ENCODE results near the gene VPS52.

VPS52 gene

GRCh38 chr6:33271468-33272274 is at the start of gene VPS52, which contains the start of gene RPS18:
VPS52 (minus strand) TSS chr6:33271876; CDS start chr6:33271675, 201 bp downstream.
RPS18 (plus strand) TSS chr6:33272075; CDS start chr6:33272120, 45 bp downstream.
- peak; percentile 98 for DNase-seq (ENCODE audit: low spot score)

- DNase-seq (ENCODE audit: low spot score), result no peak
Measured at GRCh38 chr6:33321227-33321626, 49.6 kb upstream of the VPS52 start.

- DNase-seq (ENCODE audit: low spot score), result no peak
Measured at GRCh38 chr6:33320315-33321181, 48.9 kb upstream of the VPS52 start.

GRCh38 chr6:33319939-33320314 is 48.3 kb upstream of the VPS52 start:
- no peak for DNase-seq (ENCODE audit: low spot score)

- no peak for DNase-seq (ENCODE audit: low spot score)
Measured at GRCh38 chr6:33318426-33319073, 46.9 kb upstream of the VPS52 start.

- DNase-seq (ENCODE audit: low spot score), result peak; percentile 98
Measured at GRCh38 chr6:33317669-33318425, 46.2 kb upstream of the VPS52 start, which contains the start of gene ZBTB22. ZBTB22 (minus strand) TSS chr6:33317744; CDS start chr6:33316916, 828 bp downstream.

GRCh38 chr6:33317419-33317668 is 45.7 kb upstream of the VPS52 start:
- no peak for DNase-seq (ENCODE audit: low spot score)

- DNase-seq (ENCODE audit: low spot score), result no peak
Measured at GRCh38 chr6:33316603-33317418, 45.1 kb upstream of the VPS52 start.

GRCh38 chr6:33315793-33316602 is 44.3 kb upstream of the VPS52 start:
- DNase-seq (ENCODE audit: low spot score), result no peak

- no peak for DNase-seq (ENCODE audit: low spot score)
Measured at GRCh38 chr6:33314943-33315792, 43.5 kb upstream of the VPS52 start.

- DNase-seq (ENCODE audit: low spot score), result peak; percentile 91
Measured at GRCh38 chr6:33314515-33314942, 42.9 kb upstream of the VPS52 start.

GRCh38 chr6:33313709-33314514 is 42.2 kb upstream of the VPS52 start, which contains the start of gene TAPBP:
TAPBP (minus strand) TSS chr6:33314078; CDS start chr6:33314041, 37 bp downstream.
- peak; percentile 92 for DNase-seq (ENCODE audit: low spot score)

GRCh38 chr6:33313105-33313708 is 41.5 kb upstream of the VPS52 start:
- DNase-seq (ENCODE audit: low spot score), result peak; percentile 31

GRCh38 chr6:33312361-33313104 is 40.9 kb upstream of the VPS52 start:
- DNase-seq (ENCODE audit: low spot score), result peak; percentile 94

GRCh38 chr6:33306356-33306755 is 34.7 kb upstream of the VPS52 start:
- DNase-seq (ENCODE audit: low spot score), result no peak

- no peak for DNase-seq (ENCODE audit: low spot score)
Measured at GRCh38 chr6:33305052-33305451, 33.4 kb upstream of the VPS52 start.

GRCh38 chr6:33304216-33304615 is 32.5 kb upstream of the VPS52 start:
- no peak for DNase-seq (ENCODE audit: low spot score)
